ENCODE results near the gene ZNF22.

ZNF22 gene

GRCh38 chr10:44978213-44978569 is 22.5 kb upstream of the ZNF22 start:
- DNase-seq, result no peak

- DNase-seq, result peak; percentile 77
Measured at GRCh38 chr10:44978570-44979280, 22.0 kb upstream of the ZNF22 start, which contains the start of gene DEPP1. Gene DEPP1 (minus strand): TSS chr10:44978809. CDS start chr10:44978030, 779 bp downstream.

GRCh38 chr10:44979281-44980191 is 21.2 kb upstream of the ZNF22 start:
- DNase-seq, result no peak

- no peak for DNase-seq
Measured at GRCh38 chr10:44980309-44981171, 20.2 kb upstream of the ZNF22 start.

GRCh38 chr10:44981172-44982113 is 19.3 kb upstream of the ZNF22 start:
- peak; percentile 10 for DNase-seq

GRCh38 chr10:44982114-44982460 is 18.6 kb upstream of the ZNF22 start:
- DNase-seq, result no peak

- no peak for DNase-seq
Measured at GRCh38 chr10:44982496-44982895, 18.2 kb upstream of the ZNF22 start.

- DNase-seq, result no peak
Measured at GRCh38 chr10:44983066-44983894, 17.4 kb upstream of the ZNF22 start.

- DNase-seq, result no peak
Measured at GRCh38 chr10:44983895-44984278, 16.8 kb upstream of the ZNF22 start.

GRCh38 chr10:44984671-44985101 is 16.0 kb upstream of the ZNF22 start:
- no peak for DNase-seq

- no peak for DNase-seq
Measured at GRCh38 chr10:44985175-44985681, 15.5 kb upstream of the ZNF22 start.

GRCh38 chr10:44986179-44986578 is 14.5 kb upstream of the ZNF22 start:
- no peak for DNase-seq

GRCh38 chr10:44986670-44987069 is 14.1 kb upstream of the ZNF22 start:
- no peak for DNase-seq

GRCh38 chr10:44988957-44989585 is 11.7 kb upstream of the ZNF22 start:
- peak; percentile 17 for DNase-seq

GRCh38 chr10:44989597-44990301 is 11.0 kb upstream of the ZNF22 start:
- no peak for DNase-seq

- DNase-seq, result no peak
Measured at GRCh38 chr10:44990302-44990655, 10.4 kb upstream of the ZNF22 start.

GRCh38 chr10:44990965-44991364 is 9.8 kb upstream of the ZNF22 start:
- no peak for DNase-seq

- DNase-seq, result no peak
Measured at GRCh38 chr10:44991571-44991970, 9.2 kb upstream of the ZNF22 start.

GRCh38 chr10:44992070-44992731 is 8.5 kb upstream of the ZNF22 start:
- no peak for DNase-seq

Data from NCI-H510A treated with DMSO at 0.1 percent for 48 hours (cell line).